ENCODE data around the gene PSTPIP2. TPM values are rescaled to one million over a fixed set of nuclear protein-coding genes. Genes with fewer than 3 reads are reported as not detected.

PSTPIP2 gene
- polyA plus RNA-seq, 1 donor from 2014 or later: 0.98 TPM

- Histone ChIP-seq H3K4me3 (ENCODE audit: low read length) (no peak overlapping the region), H3K27ac (ENCODE audit: low read length) (no peak overlapping the region), H3K9ac (ENCODE audit: low read length) (no peak overlapping the region), H3K4me2 (ENCODE audit: low read length) (no peak overlapping the region), H3F3A (ENCODE audit: insufficient read depth, low read length, poor library complexity, severe bottlenecking) (no peaks in the 10 kb centered on the region), H3K27me3 (ENCODE audit: insufficient read depth, low read depth, low read length) (peaks cover 16% of the 10 kb centered on the region), H3K79me2 (replicated peaks; ENCODE audit: insufficient read depth, low read length) (no peaks in the 10 kb centered on the region), H2AFZ (ENCODE audit: low read depth, low read length) (no peak overlapping the region), H3K9me3 (ENCODE audit: low read length) (no peaks in the 10 kb centered on the region), H4K20me1 (ENCODE audit: insufficient read depth) (no peaks in the 10 kb centered on the region), H3K36me3 (ENCODE audit: insufficient read depth, low read length) (no peaks in the 10 kb centered on the region), H3K9me2 (ENCODE audit: insufficient read depth, low read length) (no peaks in the 10 kb centered on the region)
- TF ChIP-seq SMC3 (conservative IDR thresholded peaks at IDR 0.05; ENCODE audit: poor library complexity) (peak; percentile 81), EZH2 (IDR thresholded peaks at IDR 0.05; ENCODE audit: borderline replicate concordance, insufficient read depth, low read length, poor library complexity, severe bottlenecking) (no peak), TAF1 (IDR thresholded peaks at IDR 0.05; ENCODE audit: low read depth) (no peak), RAD21 (conservative IDR thresholded peaks at IDR 0.05) (peak; percentile 80), POLR2AphosphoS5 (IDR thresholded peaks at IDR 0.05) (no peak), MXI1 (conservative IDR thresholded peaks at IDR 0.05; ENCODE audit: poor library complexity, severe bottlenecking) (no peak)
- TF ChIP-seq, protein P1, sequence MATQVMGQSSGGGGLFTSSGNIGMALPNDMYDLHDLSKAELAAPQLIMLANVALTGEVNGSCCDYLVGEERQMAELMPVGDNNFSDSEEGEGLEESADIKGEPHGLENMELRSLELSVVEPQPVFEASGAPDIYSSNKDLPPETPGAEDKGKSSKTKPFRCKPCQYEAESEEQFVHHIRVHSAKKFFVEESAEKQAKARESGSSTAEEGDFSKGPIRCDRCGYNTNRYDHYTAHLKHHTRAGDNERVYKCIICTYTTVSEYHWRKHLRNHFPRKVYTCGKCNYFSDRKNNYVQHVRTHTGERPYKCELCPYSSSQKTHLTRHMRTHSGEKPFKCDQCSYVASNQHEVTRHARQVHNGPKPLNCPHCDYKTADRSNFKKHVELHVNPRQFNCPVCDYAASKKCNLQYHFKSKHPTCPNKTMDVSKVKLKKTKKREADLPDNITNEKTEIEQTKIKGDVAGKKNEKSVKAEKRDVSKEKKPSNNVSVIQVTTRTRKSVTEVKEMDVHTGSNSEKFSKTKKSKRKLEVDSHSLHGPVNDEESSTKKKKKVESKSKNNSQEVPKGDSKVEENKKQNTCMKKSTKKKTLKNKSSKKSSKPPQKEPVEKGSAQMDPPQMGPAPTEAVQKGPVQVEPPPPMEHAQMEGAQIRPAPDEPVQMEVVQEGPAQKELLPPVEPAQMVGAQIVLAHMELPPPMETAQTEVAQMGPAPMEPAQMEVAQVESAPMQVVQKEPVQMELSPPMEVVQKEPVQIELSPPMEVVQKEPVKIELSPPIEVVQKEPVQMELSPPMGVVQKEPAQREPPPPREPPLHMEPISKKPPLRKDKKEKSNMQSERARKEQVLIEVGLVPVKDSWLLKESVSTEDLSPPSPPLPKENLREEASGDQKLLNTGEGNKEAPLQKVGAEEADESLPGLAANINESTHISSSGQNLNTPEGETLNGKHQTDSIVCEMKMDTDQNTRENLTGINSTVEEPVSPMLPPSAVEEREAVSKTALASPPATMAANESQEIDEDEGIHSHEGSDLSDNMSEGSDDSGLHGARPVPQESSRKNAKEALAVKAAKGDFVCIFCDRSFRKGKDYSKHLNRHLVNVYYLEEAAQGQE (IDR thresholded peaks at IDR 0.05; ENCODE audit: borderline replicate concordance): no peak
- TF ChIP-seq, protein P2, sequence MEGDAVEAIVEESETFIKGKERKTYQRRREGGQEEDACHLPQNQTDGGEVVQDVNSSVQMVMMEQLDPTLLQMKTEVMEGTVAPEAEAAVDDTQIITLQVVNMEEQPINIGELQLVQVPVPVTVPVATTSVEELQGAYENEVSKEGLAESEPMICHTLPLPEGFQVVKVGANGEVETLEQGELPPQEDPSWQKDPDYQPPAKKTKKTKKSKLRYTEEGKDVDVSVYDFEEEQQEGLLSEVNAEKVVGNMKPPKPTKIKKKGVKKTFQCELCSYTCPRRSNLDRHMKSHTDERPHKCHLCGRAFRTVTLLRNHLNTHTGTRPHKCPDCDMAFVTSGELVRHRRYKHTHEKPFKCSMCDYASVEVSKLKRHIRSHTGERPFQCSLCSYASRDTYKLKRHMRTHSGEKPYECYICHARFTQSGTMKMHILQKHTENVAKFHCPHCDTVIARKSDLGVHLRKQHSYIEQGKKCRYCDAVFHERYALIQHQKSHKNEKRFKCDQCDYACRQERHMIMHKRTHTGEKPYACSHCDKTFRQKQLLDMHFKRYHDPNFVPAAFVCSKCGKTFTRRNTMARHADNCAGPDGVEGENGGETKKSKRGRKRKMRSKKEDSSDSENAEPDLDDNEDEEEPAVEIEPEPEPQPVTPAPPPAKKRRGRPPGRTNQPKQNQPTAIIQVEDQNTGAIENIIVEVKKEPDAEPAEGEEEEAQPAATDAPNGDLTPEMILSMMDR (IDR thresholded peaks at IDR 0.05; ENCODE audit: poor library complexity, severe bottlenecking): peak; percentile 78
These were observed 1.6 kb upstream of the PSTPIP2 start for GRCh38 chr18:46073474-46074331.

- Histone ChIP-seq H3K9me2 (ENCODE audit: insufficient read depth, low read length) (no peaks in the 10 kb centered on the region), H3K27me3 (ENCODE audit: insufficient read depth, low read depth, low read length) (peaks cover 16% of the 10 kb centered on the region), H3K9me3 (ENCODE audit: low read length) (no peaks in the 10 kb centered on the region), H3K79me2 (replicated peaks; ENCODE audit: insufficient read depth, low read length) (no peaks in the 10 kb centered on the region), H3K4me2 (ENCODE audit: low read length) (no peak overlapping the region), H3K9ac (ENCODE audit: low read length) (no peak overlapping the region), H4K20me1 (ENCODE audit: insufficient read depth) (no peaks in the 10 kb centered on the region), H3K4me3 (ENCODE audit: low read length) (no peak overlapping the region), H3K27ac (ENCODE audit: low read length) (no peak overlapping the region), H2AFZ (ENCODE audit: low read depth, low read length) (no peak overlapping the region), H3F3A (ENCODE audit: insufficient read depth, low read length, poor library complexity, severe bottlenecking) (no peaks in the 10 kb centered on the region), H3K36me3 (ENCODE audit: insufficient read depth, low read length) (no peaks in the 10 kb centered on the region)
- TF ChIP-seq, protein P1 (IDR thresholded peaks at IDR 0.05; ENCODE audit: borderline replicate concordance): no peak
- TF ChIP-seq MXI1 (conservative IDR thresholded peaks at IDR 0.05; ENCODE audit: poor library complexity, severe bottlenecking) (no peak), SMC3 (conservative IDR thresholded peaks at IDR 0.05; ENCODE audit: poor library complexity) (no peak), RAD21 (conservative IDR thresholded peaks at IDR 0.05) (no peak), EZH2 (IDR thresholded peaks at IDR 0.05; ENCODE audit: borderline replicate concordance, insufficient read depth, low read length, poor library complexity, severe bottlenecking) (no peak), TAF1 (IDR thresholded peaks at IDR 0.05; ENCODE audit: low read depth) (no peak), POLR2AphosphoS5 (IDR thresholded peaks at IDR 0.05) (no peak)
- TF ChIP-seq, protein P2 (IDR thresholded peaks at IDR 0.05; ENCODE audit: poor library complexity, severe bottlenecking): no peak
These were observed 899 bp upstream of the PSTPIP2 start for GRCh38 chr18:46072959-46073358.
